Activated naive CD4-positive, alpha-beta T cell treated with anti-CD3 and anti-CD28 coated beads for 36 hours (primary cell): Measurements from ENCODE around the gene GTF2A1. TPM values are rescaled to one million over a fixed set of nuclear protein-coding genes. Genes with fewer than 3 reads are reported as not detected.

Experiments
- CTCF ChIA-PET: fragments of 350-600 bp; sonication (Branson Sonifier 250); formaldehyde crosslinking; loops from one replicate; lab custom pipeline; 2021; ENCODE audit warnings: antibody characterized with exemption; lab: Charles Lee
- DNase-seq: peaks from one replicate; pipeline ENCODE4 v3.0.0-alpha.2; 2020
- H3K27ac Mint-ChIP-seq: one replicate; pipeline ENCODE4 v1.8.0; 2021; ENCODE audit warnings: mild to moderate bottlenecking, mixed read lengths
- H3K27me3 Mint-ChIP-seq: one replicate; pipeline ENCODE4 v1.8.0; 2021; ENCODE audit warnings: low read depth, mixed read lengths
- H3K36me3 Mint-ChIP-seq: one replicate; pipeline ENCODE4 v1.8.0; 2021; ENCODE audit warnings: low read depth, mixed read lengths
- H3K4me1 Mint-ChIP-seq: one replicate; pipeline ENCODE4 v1.8.0; 2021; ENCODE audit warnings: low read depth, mixed read lengths
- H3K4me3 Mint-ChIP-seq: one replicate; pipeline ENCODE4 v1.8.0; 2021; ENCODE audit warnings: mild to moderate bottlenecking, moderate library complexity, mixed read lengths
- H3K9me3 Mint-ChIP-seq: one replicate; pipeline ENCODE4 v1.8.0; 2021; ENCODE audit warnings: mixed read lengths
- intact Hi-C: fragments of 100-400 bp; cut with micrococcal nuclease; formaldehyde crosslinking; loops from one replicate; pipeline ENCODE4 v1.15.1; 2023
- total RNA-seq, 2 experiments: library from RNA; stranded (reverse); gene quantifications; one replicate each; pipeline ENCODE4 v1.2.3, GENCODE V29; 2021

GTF2A1 gene
- total RNA-seq, 2 experiments from 2014 or later = 38.3 to 42.9 TPM

DNA sequence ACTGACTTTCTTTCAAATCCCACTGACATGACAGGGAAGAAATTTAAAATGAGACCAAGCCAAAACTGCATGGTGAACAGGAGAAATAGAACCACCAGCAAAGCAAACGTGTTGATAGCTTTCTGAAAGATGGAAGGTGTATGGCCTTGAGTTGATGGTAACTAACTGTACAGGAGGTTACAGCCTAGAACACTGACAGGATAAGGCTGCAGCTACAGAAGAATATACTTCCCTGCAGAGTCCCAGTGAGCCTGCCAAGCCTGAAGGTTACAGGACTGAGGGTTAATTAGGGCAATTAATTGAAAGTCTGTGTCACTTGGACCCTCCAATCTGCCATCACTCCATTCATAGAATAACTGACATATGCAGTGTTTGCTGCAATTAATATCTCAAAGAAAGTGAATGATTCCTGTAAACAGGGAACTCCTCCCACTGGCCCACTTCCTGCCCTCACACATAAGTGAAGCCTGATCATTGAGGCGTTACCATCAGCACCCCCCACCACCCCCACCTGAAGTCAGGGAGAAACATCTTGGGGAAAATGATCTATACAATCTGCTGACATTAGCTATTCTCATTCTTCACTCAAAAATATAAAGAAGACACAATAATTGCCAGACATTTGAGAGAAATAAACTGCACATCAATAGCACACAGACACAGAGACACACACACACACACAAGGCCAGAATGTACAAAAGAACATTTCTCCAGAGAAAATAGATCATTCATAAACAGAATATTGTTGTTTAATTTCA, 73.4 kb downstream of the GTF2A1 start:
- DNase-seq = peak; percentile 25
- Mint-ChIP-seq H3K36me3 (no peaks in the 10 kb centered on the region), H3K9me3 (no peaks in the 10 kb centered on the region), H3K4me3 (no peak overlapping the region), H3K27ac (no peak overlapping the region), H3K4me1 (peaks cover 15% of the 10 kb centered on the region), H3K27me3 (no peaks in the 10 kb centered on the region)
- CTCF ChIA-PET = no interaction called here
- intact Hi-C loops = no loop called here

DNA sequence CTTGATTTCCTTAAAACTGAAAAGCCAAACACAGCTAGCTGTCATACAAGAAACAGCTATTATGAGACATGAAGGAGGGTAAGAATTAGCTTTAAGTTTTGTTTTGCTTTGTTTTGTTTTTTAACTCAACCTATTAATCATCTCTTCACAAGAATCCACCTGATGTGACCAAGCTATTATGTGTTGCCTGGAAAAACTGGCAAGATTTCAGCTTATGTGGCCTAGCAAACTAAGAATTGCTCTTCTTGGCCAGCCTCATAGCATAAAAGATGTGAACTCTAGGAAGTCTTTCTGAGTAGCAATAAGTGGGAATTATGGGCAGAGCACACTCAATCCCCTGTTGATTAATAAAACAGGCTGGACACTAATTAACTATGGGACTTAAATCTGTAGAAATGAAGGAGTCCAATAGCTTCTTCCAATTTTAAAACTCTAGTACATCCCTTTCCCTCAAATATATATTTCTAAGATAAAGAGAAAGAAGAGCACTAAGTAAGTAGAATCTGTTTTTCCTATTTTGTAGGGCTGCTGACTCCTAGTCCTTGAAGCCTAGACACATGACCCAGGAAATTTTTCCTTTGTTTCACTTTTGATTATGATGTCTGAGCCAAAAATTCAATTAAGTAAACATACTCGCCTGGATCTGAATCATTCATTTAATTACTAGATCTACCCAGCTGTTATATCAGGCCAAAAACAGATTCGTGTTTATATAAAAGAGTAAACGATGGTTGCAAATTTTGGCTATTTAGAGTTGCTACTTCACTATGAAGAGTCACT, 75.7 kb downstream of the GTF2A1 start:
- H3K27ac Mint-ChIP-seq = no peak overlapping the region
- H3K36me3 Mint-ChIP-seq = no peaks in the 10 kb centered on the region
- H3K4me1 Mint-ChIP-seq = peaks cover 12% of the 10 kb centered on the region
- no peak for DNase-seq
- intact Hi-C loops = no loop called here
- CTCF ChIA-PET = interaction anchor here (0.7 to 1.5 kb wide), 3 partner anchors 11 to 157 kb away, joined by 3 read pairs; no protein-coding TSS in a partner anchor
- no peaks in the 10 kb centered on the region for H3K9me3 Mint-ChIP-seq
- H3K27me3 Mint-ChIP-seq = no peaks in the 10 kb centered on the region
- no peak overlapping the region for H3K4me3 Mint-ChIP-seq

DNA sequence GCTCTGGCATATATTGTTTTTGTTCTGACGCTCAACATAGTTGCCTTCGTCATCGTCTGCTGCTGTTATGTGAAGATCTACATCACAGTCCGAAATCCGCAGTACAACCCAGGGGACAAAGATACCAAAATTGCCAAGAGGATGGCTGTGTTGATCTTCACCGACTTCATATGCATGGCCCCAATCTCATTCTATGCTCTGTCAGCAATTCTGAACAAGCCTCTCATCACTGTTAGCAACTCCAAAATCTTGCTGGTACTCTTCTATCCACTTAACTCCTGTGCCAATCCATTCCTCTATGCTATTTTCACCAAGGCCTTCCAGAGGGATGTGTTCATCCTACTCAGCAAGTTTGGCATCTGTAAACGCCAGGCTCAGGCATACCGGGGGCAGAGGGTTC, 77.0 kb downstream of the GTF2A1 start:
- no peak overlapping the region for H3K27ac Mint-ChIP-seq
- no peaks in the 10 kb centered on the region for H3K27me3 Mint-ChIP-seq
- intact Hi-C loops = no loop called here
- no peaks in the 10 kb centered on the region for H3K9me3 Mint-ChIP-seq
- H3K4me1 Mint-ChIP-seq = peaks cover 12% of the 10 kb centered on the region
- no peaks in the 10 kb centered on the region for H3K36me3 Mint-ChIP-seq
- no peak overlapping the region for H3K4me3 Mint-ChIP-seq
- CTCF ChIA-PET = no interaction called here
- no peak for DNase-seq

DNA sequence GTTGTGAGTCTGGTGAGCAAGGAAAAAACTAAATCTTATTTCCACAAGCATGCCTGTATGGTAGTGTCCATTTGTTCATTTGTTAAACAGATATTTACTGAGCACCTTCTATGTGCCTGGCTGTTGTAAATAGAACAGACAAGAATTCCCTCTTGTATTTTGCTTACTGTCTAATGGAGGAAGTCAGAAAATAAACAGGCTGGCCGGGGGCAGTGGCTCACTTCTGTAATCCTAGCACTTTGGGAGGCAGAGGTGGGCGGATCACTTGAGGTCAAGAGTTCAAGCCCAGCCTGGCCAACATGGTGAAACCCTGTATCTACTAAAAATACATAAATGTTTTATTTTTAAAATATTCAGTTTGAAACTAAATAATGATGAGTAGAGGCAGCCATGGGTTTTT, 79.3 kb downstream of the GTF2A1 start:
- Mint-ChIP-seq H3K4me3 (no peak overlapping the region), H3K36me3 (no peaks in the 10 kb centered on the region), H3K27me3 (no peaks in the 10 kb centered on the region), H3K27ac (no peak overlapping the region), H3K4me1 (no peaks in the 10 kb centered on the region), H3K9me3 (no peaks in the 10 kb centered on the region)
- DNase-seq = no peak
- intact Hi-C loops = no loop called here
- CTCF ChIA-PET = interaction anchor here (1.0 kb wide), 1 partner anchor 22 kb away, joined by 3 read pairs; no protein-coding TSS in a partner anchor

DNA sequence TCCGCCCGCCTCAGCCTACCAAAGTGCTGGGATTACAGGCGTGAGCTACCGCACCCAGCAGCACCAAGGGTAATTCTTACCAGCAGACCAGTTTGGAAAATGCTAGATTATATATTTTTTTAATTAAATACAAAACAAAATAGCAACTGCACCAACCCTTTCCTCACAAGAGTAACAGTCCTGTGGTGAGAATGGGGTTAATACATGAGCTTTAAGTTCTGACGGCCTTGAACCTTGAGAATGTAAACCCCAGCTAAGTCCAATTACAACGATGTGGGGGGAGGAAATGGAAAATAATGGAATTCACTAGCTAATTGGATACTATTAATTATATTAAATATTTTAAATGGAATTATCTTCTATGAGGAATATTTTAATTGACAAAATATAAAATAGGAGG, 82.3 kb downstream of the GTF2A1 start:
- Mint-ChIP-seq H3K27ac (no peak overlapping the region), H3K9me3 (no peaks in the 10 kb centered on the region), H3K4me3 (no peak overlapping the region), H3K4me1 (no peaks in the 10 kb centered on the region), H3K27me3 (no peaks in the 10 kb centered on the region), H3K36me3 (no peaks in the 10 kb centered on the region)
- CTCF ChIA-PET = no interaction called here
- DNase-seq = no peak
- intact Hi-C loops = no loop called here

DNA sequence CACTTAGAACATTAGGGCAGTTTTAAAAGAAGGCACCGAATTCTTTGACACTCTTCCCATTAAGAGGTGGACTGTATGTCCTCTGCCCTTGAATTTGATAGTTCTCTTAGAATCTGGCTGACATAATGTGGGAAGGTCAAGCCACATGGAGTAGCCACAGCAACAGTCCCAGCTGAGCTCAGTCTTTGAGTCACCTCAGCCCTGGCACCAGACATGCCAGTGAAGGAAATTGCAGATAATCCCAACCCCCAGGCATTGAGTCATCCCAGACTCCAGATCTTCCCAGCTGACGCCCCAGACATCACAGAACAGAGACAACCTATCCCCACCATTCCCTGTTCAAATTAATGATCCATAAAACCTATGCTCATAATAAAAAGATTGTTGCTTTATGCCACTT, 83.4 kb downstream of the GTF2A1 start:
- intact Hi-C loops = no loop called here
- Mint-ChIP-seq H3K4me1 (no peaks in the 10 kb centered on the region), H3K27ac (no peak overlapping the region), H3K9me3 (no peaks in the 10 kb centered on the region), H3K27me3 (peaks cover 1% of the 10 kb centered on the region), H3K4me3 (no peak overlapping the region), H3K36me3 (no peaks in the 10 kb centered on the region)
- CTCF ChIA-PET = interaction anchor here (1.0 kb wide), 1 partner anchor 64 kb away, joined by 3 read pairs; no protein-coding TSS in a partner anchor
- DNase-seq = no peak

DNA sequence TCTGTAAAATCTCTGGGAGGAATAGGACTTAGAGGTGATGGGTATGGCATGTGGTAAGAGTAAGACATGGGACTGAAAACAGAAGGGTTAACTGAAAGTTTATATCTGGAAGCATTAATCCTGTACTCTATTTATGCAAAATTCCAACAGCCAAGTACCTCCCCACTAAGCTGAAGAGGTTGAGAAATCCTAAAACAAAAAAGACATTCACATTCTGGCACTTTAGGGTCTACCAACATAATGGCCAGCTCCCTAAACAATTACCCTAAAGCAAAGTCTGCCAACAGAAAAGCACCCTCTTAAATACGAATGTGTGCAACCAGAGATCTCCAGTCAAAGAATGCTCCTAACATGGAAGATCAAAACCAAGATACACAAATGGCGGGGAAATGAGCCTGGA, 87.4 kb downstream of the GTF2A1 start:
- H3K4me3 Mint-ChIP-seq = no peak overlapping the region
- intact Hi-C loops = no loop called here
- H3K36me3 Mint-ChIP-seq = no peaks in the 10 kb centered on the region
- no peaks in the 10 kb centered on the region for H3K4me1 Mint-ChIP-seq
- H3K27me3 Mint-ChIP-seq = peaks cover 2% of the 10 kb centered on the region
- DNase-seq = no peak
- no peaks in the 10 kb centered on the region for H3K9me3 Mint-ChIP-seq
- no peak overlapping the region for H3K27ac Mint-ChIP-seq
- CTCF ChIA-PET = interaction anchor here (0.6 to 1.0 kb wide), 2 partner anchors 10 to 11 kb away, joined by 3 to 4 read pairs; no protein-coding TSS in a partner anchor

DNA sequence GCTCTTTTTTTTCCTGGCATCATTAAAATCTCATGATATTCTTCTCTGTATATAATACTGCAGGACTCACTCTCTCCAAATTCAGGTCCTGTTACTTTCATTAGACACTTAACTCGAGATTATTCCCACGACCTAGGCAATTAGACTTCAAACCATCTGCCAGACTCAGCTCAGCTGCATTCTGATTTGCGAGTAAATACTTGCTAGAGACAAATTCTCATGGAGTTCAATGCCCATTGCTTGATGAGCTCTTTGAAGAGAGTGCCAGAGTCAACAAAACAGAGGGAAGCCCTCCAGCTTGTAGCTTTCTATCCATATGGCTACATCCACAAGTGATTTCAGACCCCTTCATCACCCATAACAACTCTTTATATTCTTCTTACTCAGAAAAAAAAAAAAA, 88.3 kb downstream of the GTF2A1 start:
- Mint-ChIP-seq H3K36me3 (no peaks in the 10 kb centered on the region), H3K4me3 (no peak overlapping the region), H3K27ac (no peak overlapping the region), H3K9me3 (peaks cover 1% of the 10 kb centered on the region), H3K27me3 (peaks cover 2% of the 10 kb centered on the region), H3K4me1 (no peaks in the 10 kb centered on the region)
- intact Hi-C loops = no loop called here
- no peak for DNase-seq
- CTCF ChIA-PET = interaction anchor here (0.6 kb wide), 1 partner anchor 52 kb away, joined by 3 read pairs; no protein-coding TSS in a partner anchor

DNA sequence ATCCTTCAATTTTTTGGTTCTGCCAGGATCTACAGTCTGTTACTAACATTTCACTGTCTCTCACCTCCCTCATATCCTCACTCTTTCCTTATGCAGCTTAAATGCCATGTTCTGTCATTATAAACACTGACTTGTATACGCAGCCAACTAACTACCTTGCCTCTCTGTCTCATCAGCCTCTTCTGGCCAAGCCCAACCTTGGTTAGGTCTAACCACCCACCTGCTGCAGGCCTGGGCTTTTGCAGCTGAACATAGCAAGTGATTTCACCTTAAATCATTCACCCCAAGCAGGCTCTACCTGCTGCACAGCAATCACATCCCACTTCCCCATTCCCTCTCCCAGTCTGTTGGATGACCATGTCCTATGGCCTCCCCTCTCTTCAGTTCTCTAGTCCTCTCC, 91.5 kb downstream of the GTF2A1 start:
- H3K9me3 Mint-ChIP-seq = peaks cover 1% of the 10 kb centered on the region
- DNase-seq = no peak
- H3K27ac Mint-ChIP-seq = no peak overlapping the region
- CTCF ChIA-PET = no interaction called here
- H3K4me1 Mint-ChIP-seq = no peaks in the 10 kb centered on the region
- no peak overlapping the region for H3K4me3 Mint-ChIP-seq
- H3K27me3 Mint-ChIP-seq = peaks cover 2% of the 10 kb centered on the region
- intact Hi-C loops = no loop called here
- no peaks in the 10 kb centered on the region for H3K36me3 Mint-ChIP-seq

DNA sequence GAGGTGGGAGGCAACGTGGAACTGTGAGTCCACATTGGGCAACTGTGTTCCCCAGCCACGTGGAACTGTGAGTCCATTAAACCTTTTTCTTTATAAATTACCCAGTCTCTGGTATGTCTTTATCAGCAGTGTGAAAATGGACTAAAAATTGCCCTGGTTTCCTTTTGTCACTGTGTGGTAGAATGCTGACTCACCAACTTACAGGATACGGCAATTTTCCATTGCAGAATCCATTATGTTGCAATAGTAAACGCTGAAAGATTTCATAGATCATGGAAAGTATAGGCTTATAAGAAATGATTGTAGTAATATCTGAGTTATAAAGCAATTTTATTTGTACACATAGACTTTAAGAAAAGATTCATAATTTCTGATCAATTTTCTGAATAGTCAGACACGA, 93.0 kb downstream of the GTF2A1 start:
- H3K27ac Mint-ChIP-seq = no peak overlapping the region
- no peaks in the 10 kb centered on the region for H3K36me3 Mint-ChIP-seq
- no peak for DNase-seq
- intact Hi-C loops = no loop called here
- H3K27me3 Mint-ChIP-seq = peaks cover 2% of the 10 kb centered on the region
- no peaks in the 10 kb centered on the region for H3K4me1 Mint-ChIP-seq
- CTCF ChIA-PET = interaction anchor here (0.7 kb wide), 1 partner anchor 36 kb away, joined by 4 read pairs; no protein-coding TSS in a partner anchor
- H3K9me3 Mint-ChIP-seq = peaks cover 1% of the 10 kb centered on the region
- no peak overlapping the region for H3K4me3 Mint-ChIP-seq

DNA sequence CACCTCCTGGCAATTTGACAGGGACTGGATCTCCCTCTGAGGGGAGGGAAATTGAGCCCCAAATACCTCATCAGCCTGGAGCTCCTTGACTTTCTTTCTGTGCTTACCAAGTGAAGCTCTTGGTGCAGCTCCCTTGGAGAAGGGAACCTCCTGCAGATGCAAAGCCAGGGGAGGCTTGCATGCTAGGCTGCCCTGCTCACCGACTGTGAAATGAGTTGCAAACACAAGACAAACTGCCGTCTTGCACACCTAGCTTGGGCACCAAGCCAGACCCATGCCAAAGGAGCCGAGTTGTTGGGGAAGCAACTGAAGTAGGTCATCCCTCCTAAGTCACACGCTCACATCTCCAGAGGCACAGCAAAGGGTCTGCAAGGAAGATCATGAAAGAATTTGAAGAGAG, 95.2 kb downstream of the GTF2A1 start:
- H3K36me3 Mint-ChIP-seq = no peaks in the 10 kb centered on the region
- H3K9me3 Mint-ChIP-seq = peaks cover 1% of the 10 kb centered on the region
- H3K4me1 Mint-ChIP-seq = peaks cover 2% of the 10 kb centered on the region
- H3K4me3 Mint-ChIP-seq = no peak overlapping the region
- DNase-seq = no peak
- no peak overlapping the region for H3K27ac Mint-ChIP-seq
- CTCF ChIA-PET = no interaction called here
- no peaks in the 10 kb centered on the region for H3K27me3 Mint-ChIP-seq
- intact Hi-C loops = no loop called here
